ENCODE results near the gene CFLAR. TPM values are rescaled to one million over a fixed set of nuclear protein-coding genes. Genes with fewer than 3 reads are reported as not detected.
A peak's percentile ranks its signal among the peaks of the same experiment; 100 is the strongest.

CFLAR gene
- total and polyA plus RNA-seq, 2 of the 13 experiments (the other 11 are each of a cell fraction or from before 2014, with no cell fraction given) = 43.8 to 92.1 TPM

DNA sequence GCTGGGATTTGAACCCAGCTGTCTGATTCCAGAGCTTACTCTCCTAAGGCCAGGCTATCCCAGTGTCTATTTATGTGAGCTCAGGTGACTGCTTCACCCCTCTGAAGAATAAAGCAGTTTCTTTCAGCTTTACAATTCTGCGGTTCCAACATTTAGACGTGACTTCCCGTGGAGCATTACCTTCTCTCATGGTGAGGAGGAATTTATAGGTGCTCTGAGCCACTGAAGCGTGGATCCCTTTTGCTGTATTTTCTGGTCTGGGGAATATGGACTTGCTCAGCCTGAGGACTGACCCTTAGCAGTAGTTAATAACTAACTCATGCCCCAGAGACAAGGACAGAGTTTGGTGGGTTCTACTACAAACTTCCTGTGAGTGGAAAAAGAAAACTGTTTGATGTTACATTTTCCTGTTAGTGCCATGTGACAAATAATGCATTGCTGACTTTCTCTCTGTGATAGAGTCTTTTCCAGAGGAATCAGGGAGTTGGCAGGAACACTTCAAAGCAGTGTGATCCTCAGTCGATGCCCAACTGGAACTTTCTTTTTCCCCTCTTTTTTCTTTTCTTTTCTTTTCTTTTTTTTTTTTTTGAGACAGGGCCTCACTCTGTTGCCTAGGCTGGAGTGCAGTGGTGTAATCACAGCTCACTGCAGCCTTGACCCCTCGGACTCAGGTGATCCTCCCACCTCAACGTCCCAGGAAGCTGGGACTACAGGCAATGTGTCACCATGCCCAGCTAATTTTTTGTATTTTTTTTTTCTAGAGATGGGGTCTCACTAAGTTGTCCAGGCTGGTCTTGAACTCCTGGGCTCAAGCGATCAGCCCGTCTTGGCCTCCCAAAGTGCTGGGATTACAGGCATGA, 88.9 kb downstream of the CFLAR start (continued):
- TF ChIP-seq PRMT3 (CRISPR knock-in tag; IDR thresholded peaks at IDR 0.05; ENCODE audit: borderline replicate concordance, low read depth) (no peak), KLF6 (CRISPR knock-in tag; IDR thresholded peaks at IDR 0.05) (no peak), ZNF562 (CRISPR knock-in tag; IDR thresholded peaks at IDR 0.05; ENCODE audit: borderline replicate concordance) (no peak), ZNF605 (CRISPR knock-in tag; IDR thresholded peaks at IDR 0.05) (peak; percentile 91), ZNF768 (CRISPR knock-in tag; IDR thresholded peaks at IDR 0.05) (no peak), ZNF530 (CRISPR knock-in tag; IDR thresholded peaks at IDR 0.05; ENCODE audit: low read depth) (no peak), KLF15 (CRISPR knock-in tag; IDR thresholded peaks at IDR 0.05; ENCODE audit: borderline replicate concordance) (0 out of 2 replicates have a peak, but pooled peaks have one; percentile 31)
- TF ChIP-seq, protein P1, sequence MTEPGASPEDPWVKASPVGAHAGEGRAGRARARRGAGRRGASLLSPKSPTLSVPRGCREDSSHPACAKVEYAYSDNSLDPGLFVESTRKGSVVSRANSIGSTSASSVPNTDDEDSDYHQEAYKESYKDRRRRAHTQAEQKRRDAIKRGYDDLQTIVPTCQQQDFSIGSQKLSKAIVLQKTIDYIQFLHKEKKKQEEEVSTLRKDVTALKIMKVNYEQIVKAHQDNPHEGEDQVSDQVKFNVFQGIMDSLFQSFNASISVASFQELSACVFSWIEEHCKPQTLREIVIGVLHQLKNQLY (CRISPR knock-in tag; IDR thresholded peaks at IDR 0.05) = peak; percentile 52
- TF ChIP-seq, protein P2, sequence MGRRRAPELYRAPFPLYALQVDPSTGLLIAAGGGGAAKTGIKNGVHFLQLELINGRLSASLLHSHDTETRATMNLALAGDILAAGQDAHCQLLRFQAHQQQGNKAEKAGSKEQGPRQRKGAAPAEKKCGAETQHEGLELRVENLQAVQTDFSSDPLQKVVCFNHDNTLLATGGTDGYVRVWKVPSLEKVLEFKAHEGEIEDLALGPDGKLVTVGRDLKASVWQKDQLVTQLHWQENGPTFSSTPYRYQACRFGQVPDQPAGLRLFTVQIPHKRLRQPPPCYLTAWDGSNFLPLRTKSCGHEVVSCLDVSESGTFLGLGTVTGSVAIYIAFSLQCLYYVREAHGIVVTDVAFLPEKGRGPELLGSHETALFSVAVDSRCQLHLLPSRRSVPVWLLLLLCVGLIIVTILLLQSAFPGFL (CRISPR knock-in tag; IDR thresholded peaks at IDR 0.05) = no peak
- TF ChIP-seq, protein P3, sequence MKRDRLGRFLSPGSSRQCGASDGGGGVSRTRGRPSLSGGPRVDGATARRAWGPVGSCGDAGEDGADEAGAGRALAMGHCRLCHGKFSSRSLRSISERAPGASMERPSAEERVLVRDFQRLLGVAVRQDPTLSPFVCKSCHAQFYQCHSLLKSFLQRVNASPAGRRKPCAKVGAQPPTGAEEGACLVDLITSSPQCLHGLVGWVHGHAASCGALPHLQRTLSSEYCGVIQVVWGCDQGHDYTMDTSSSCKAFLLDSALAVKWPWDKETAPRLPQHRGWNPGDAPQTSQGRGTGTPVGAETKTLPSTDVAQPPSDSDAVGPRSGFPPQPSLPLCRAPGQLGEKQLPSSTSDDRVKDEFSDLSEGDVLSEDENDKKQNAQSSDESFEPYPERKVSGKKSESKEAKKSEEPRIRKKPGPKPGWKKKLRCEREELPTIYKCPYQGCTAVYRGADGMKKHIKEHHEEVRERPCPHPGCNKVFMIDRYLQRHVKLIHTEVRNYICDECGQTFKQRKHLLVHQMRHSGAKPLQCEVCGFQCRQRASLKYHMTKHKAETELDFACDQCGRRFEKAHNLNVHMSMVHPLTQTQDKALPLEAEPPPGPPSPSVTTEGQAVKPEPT (CRISPR knock-in tag; IDR thresholded peaks at IDR 0.05; ENCODE audit: low read depth) = no peak
- TF ChIP-seq, protein P4, sequence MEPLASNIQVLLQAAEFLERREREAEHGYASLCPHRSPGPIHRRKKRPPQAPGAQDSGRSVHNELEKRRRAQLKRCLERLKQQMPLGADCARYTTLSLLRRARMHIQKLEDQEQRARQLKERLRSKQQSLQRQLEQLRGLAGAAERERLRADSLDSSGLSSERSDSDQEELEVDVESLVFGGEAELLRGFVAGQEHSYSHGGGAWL (CRISPR knock-in tag; IDR thresholded peaks at IDR 0.05) = no peak
- TF ChIP-seq, protein P5, sequence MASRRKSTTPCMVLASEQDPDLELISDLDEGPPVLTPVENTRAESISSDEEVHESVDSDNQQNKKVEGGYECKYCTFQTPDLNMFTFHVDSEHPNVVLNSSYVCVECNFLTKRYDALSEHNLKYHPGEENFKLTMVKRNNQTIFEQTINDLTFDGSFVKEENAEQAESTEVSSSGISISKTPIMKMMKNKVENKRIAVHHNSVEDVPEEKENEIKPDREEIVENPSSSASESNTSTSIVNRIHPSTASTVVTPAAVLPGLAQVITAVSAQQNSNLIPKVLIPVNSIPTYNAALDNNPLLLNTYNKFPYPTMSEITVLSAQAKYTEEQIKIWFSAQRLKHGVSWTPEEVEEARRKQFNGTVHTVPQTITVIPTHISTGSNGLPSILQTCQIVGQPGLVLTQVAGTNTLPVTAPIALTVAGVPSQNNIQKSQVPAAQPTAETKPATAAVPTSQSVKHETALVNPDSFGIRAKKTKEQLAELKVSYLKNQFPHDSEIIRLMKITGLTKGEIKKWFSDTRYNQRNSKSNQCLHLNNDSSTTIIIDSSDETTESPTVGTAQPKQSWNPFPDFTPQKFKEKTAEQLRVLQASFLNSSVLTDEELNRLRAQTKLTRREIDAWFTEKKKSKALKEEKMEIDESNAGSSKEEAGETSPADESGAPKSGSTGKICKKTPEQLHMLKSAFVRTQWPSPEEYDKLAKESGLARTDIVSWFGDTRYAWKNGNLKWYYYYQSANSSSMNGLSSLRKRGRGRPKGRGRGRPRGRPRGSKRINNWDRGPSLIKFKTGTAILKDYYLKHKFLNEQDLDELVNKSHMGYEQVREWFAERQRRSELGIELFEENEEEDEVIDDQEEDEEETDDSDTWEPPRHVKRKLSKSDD (CRISPR knock-in tag; IDR thresholded peaks at IDR 0.05; ENCODE audit: low read depth) = no peak
